NCI-H446 treated with DMSO at 0.1 percent for 48 hours (cell line): ENCODE measurements around the gene BCORL1.

Experiments used
- DNase-seq: peaks from one replicate; lab custom pipeline; 2025; lab: John Stamatoyannopoulos, UW

Gene BCORL1

GRCh38 chrX:129982300-129983251 lies at the start of gene BCORL1:
Gene BCORL1 (plus strand): TSS chrX:129982635. CDS start chrX:130005232, 22,597 bp downstream.
- peak; percentile 81 for DNase-seq

GRCh38 chrX:129932821-129933321 lies 49.6 kb upstream of the BCORL1 start:
- no peak for DNase-seq

DNA sequence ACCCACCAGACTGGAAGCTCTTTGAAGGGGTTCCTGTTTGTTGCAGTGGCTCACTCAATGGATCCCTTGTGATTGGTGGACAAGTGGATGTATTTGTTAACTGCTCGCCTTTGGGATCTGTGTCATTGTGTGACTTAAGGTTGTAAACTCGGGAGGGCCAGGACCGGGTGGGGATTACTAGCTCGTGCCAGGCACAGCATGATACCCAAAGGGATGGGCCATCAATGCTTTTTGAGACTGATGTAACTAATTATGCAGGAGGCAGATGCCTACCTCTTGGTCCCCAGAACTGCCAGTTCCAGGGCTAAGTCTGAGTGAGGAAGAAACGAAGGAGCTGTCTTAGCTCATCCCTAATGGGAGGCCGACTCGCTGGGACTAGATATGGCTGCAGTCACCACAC lies 48.7 kb upstream of the BCORL1 start:
- DNase-seq, result no peak

GRCh38 chrX:129934461-129934860 lies 48.0 kb upstream of the BCORL1 start:
- no peak for DNase-seq

DNA sequence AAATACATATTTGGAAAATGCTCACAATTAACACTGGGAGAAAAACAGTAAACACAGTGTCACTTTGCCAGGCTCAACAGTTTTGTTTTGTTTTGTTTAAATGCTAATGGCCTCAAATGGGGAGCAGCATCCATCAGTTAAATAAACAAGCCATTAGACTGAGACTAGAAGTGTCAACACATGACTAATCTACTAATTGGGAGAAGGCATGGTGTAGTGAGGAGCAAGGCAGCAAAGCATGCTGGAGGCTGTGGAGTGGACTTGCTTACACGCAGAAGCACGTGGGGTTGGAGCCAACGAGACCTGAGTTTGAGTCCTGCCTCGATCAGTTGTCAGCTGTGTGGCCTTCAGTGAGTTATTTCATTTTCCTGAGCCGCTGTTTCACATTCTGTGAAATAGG lies 47.5 kb upstream of the BCORL1 start:
- DNase-seq, result no peak

DNA sequence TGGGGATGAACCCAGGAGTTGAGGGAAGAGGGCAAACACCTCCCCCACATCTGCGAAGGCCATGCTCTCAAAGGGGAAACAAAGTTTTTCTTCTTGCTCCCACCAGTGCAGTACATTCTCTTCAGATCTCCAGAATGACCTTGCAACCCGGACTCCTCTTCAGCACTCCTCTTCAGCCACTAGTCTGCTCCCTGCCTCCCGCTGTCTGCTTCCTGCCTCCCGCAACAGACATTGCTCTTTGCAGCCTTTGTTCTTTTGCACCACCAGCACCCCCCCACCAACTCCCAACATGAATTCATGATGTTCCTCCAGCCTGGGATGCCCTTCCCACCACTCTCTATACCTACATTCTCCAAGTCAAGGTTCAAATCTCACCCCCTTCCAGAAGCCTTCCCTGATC lies 44.4 kb upstream of the BCORL1 start:
- no peak for DNase-seq

- no peak for DNase-seq
Observed at GRCh38 chrX:129939986-129940385, 42.4 kb upstream of the BCORL1 start.

DNA sequence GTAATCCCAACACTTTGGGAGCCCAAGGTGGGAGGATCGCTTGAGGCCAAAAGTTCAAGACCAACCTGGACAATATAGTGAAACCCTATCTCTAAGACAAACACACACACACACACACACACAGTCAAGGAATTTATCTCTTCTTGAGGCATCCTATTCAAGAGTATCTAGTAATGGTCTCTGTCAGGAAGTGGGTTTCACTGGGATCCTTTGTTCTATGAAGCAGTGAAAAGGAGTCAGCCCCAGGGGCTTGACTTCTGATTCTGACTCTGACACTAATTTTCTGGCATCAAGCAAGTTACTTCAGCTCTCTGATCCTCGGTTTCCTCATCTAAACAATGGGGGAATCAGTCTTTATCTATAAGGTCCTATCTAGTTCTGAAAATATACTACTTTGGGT lies 41.7 kb upstream of the BCORL1 start:
- no peak for DNase-seq

GRCh38 chrX:129945131-129945530 lies 37.3 kb upstream of the BCORL1 start:
- DNase-seq, result no peak

GRCh38 chrX:129953334-129953648 lies 29.1 kb upstream of the BCORL1 start:
- DNase-seq, result no peak

DNA sequence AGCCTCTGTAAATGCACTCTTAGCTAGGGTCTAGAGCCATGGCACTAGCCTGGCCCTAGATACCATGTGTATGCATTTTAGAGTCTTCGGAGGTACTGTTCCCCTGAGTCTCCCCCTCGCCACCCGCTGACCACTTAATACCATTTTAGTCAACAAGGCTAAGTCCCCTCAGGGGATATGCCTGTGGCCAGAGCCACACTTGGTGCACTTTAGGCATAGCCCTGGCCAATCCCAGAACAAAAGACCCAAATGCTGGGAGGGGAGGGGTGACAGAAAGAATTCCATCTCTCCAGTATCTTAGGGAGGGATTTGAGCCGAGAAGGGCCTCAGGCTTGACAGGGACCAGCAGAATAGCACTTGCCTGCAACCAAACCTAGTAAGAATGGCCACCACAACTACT lies 28.6 kb upstream of the BCORL1 start:
- no peak for DNase-seq

- DNase-seq, result no peak
Observed at GRCh38 chrX:129954804-129955203, 27.6 kb upstream of the BCORL1 start.

DNA sequence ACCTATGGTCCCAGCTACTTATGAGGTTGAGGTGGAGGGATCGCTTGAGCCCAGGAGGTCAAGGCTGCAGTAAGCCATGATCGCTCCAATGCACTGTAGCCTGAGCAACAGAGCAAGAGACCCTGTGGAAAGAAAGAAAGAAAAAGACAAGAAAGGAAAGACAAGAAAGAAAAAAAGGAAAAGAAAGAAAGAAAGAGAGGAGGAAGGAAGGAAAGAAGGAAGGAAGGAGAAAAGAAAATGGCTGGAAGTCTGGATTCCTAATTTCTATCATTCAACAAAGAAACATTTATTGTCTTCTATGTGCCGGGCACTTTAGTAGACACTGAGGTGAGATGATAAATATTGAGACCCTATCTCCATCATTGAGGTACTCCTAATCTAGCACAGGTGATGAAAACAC lies 26.8 kb upstream of the BCORL1 start:
- no peak for DNase-seq

GRCh38 chrX:129956145-129956544 lies 26.3 kb upstream of the BCORL1 start:
- DNase-seq, result no peak

GRCh38 chrX:129956765-129957164 lies 25.7 kb upstream of the BCORL1 start:
- DNase-seq, result no peak

DNA sequence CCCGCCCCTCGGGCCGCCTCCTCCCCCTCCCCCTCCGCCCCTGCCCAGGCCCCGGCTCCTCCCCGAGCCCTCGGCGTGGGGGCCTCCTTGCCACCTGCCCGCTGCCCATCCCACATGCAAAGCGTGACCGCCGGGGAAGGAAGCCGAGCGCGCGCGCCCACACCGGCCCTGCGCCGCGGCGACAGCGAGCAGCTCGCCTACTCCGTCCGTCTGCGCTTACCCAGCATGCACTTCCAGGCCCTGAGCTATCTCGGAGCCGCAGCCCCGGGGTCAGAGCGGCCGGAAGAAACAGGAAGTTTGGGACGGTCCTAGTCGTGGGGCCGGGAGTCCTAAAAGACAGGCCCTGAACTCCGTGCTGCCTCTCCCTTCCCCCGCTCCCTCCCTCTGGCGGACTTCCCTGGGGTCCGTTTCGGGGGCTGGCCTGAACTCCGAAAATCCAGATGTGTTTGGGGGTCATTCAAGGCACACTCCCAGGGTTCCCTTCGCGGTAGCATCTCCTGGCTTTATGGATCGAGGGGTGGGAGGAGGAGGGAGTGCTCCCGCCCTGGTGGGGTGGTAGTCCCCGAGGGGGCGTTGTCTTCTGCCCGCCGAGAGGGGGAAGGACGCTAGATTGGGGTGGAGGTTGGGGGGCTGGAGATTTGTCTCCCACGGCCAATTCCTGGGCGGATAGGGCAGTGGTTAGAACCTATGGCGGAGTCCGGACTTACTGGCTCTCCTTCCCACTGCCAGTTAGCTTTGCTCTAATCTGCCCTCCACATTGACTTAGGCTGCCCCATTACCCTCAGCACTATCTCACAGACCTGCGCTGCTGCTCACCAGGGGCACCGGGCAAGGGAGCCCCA lies 25.0 kb upstream of the BCORL1 start:
- no peak for DNase-seq

- DNase-seq, result no peak
Observed at GRCh38 chrX:129958083-129958465, 24.4 kb upstream of the BCORL1 start.

GRCh38 chrX:129958814-129959492 lies 23.5 kb upstream of the BCORL1 start:
- DNase-seq, result no peak

DNA sequence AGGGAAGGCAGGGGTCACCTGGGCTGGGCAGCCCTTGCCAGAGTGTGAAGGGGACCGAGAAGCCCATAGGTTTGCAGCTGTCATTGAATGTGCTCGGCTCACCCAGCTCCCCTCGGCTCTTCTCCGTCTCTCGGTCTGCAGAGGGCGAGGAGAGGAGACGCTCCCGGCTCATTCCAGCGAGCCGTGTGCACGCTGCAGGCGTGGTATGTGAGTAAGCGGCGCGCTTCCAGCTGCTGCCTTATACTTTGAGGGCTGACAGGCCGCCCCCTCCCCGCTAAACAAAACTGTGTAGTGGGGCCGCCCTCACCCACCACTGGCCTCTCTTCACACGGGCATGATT lies 23.0 kb upstream of the BCORL1 start:
- no peak for DNase-seq

DNA sequence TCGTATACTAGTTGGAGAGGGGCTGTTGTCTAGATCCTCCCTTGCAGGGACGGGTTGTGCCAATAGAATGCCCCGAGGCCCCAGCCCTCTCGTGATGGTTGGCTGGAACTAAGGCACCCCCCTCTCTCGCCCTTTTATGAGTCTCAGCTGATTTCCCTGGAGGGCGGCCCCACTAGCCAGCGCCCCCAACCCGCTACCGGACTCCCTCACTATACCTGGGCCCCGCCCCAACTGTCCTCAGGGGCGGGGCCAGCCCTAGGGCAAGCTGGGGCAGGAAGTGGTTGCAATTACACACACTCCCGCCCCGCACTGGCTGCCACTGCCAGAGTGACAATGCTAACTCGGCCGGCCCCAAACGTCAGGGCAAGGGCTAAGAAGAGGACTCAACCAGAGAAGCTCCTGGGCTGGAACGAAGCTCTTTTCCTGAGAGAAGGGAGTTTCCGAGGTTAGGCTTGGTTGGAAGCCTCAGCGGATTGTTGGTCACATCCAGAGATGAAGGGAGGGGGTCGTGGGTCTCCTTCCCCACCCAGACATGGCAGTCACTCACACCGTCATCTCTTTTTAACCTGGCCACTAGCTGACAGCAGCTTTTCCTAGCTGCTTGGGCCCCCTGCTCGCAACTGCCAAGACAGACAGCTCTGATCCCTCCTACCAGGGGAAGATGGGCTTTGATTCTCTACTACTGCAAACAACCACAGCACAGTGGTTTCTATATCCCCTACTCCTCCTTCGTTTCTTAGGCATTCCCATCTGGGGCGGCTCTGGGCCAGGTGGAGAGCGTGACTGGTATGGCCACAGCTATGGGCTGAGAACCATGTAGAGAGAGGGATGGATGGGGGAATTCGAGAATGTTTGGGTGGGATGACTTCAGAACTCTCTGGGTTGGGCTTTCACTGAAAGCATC lies 21.0 kb upstream of the BCORL1 start:
- no peak for DNase-seq

DNA sequence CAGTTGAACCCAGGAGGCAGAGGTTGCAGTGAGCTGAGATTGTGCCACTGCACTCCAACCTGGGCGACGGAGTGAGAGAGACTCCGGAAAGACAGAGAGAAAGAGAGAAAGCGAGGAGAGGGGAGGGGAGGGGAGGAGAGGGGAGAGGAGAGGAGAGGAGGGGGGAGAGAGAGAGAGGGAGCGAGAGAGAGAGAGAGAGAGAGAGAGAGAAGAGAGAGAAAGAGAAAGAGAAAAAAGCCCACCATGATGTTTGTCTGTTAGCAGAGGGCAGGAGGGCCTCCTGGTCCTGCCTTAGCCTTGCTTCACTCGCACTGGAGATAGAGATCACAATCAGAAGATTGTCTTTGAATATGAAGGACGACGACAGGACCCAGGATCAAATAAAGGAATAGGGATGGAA lies 18.7 kb upstream of the BCORL1 start:
- DNase-seq, result no peak
